Right atrium auricular region (tissue), 2 donors: Measurements from ENCODE around the gene TAAR9. TPM values are rescaled to one million over a fixed set of nuclear protein-coding genes. Genes with fewer than 3 reads are reported as not detected.

Experiments used
- DNase-seq: peaks from one replicate; pipeline ENCODE4 v3.0.0-alpha.2; 2019; ENCODE audit warnings: low spot score
- H3K27ac ChIP-seq, 2 donors: fragments of 200-600 bp; sonication (generic); 1 replicate in 1 of 2; 2 replicates in 1 of 2; pipeline ENCODE4 v1.5.1; 2016 to 2019
- H3K27me3 ChIP-seq, 2 donors: fragments of 200-600 bp; sonication (generic); one replicate each; pipeline versions ENCODE4 v1.5.1 to v1.6.0; 2017 to 2019
- H3K36me3 ChIP-seq: fragments of 200-600 bp; sonication (generic); one replicate; pipeline ENCODE4 v1.5.1; 2016
- H3K4me1 ChIP-seq, 2 donors: fragments of 200-600 bp; sonication (generic); one replicate each; pipeline versions ENCODE4 v1.5.1 to v1.6.0; 2017 to 2019
- H3K4me3 ChIP-seq, 2 donors: fragments of 200-600 bp; sonication (generic); 1 replicate in 1 of 2; 2 replicates in 1 of 2; pipeline ENCODE4 v1.5.1; 2017 to 2019; ENCODE audit warnings: mild to moderate bottlenecking in 1 of 2, moderate library complexity in 1 of 2
- H3K9me3 ChIP-seq, 2 donors: fragments of 200-600 bp; sonication (generic); one replicate each; pipeline ENCODE4 v1.5.1; 2019
- CTCF ChIP-seq, 2 donors: fragments of 200-600 bp; sonication (generic); IDR thresholded peaks; one replicate each; pipeline ENCODE4 v1.5.1; 2019; ENCODE audit warnings: antibody characterized with exemption in 2 of 2
- total RNA-seq, 2 donors: library from RNA; depleted of rRNA; stranded (reverse); fragments of >200 nt; gene quantifications; one replicate each; pipeline ENCODE4 v1.1.0, GENCODE V29; 2016

Gene TAAR9
- total RNA-seq, 2 donors from 2014 or later: not detected

- no peak for TF ChIP-seq CTCF (IDR thresholded peaks at IDR 0.05)
- no peak for DNase-seq
- H3K36me3 ChIP-seq: no peaks in the 10 kb centered on the region
- H3K4me3 ChIP-seq: no peak overlapping the region
- no peaks in the 10 kb centered on the region for H3K4me1 ChIP-seq
- no peak overlapping the region for H3K27ac ChIP-seq
- no peaks in the 10 kb centered on the region for H3K27me3 ChIP-seq
- H3K9me3 ChIP-seq: no peaks in the 10 kb centered on the region
These were observed 46.6 kb downstream of the TAAR9 start for GRCh38 chr6:132584698-132585097.

GRCh38 chr6:132587424-132587823, 49.3 kb downstream of the TAAR9 start:
- H3K9me3 ChIP-seq: no peaks in the 10 kb centered on the region
- no peaks in the 10 kb centered on the region for H3K27me3 ChIP-seq
- H3K4me1 ChIP-seq: no peaks in the 10 kb centered on the region
- no peaks in the 10 kb centered on the region for H3K36me3 ChIP-seq
- no peak overlapping the region for H3K27ac ChIP-seq
- no peak for DNase-seq
- H3K4me3 ChIP-seq: no peak overlapping the region
- TF ChIP-seq CTCF (IDR thresholded peaks at IDR 0.05): no peak

Other genes starting within 250 kb of the TAAR9 start
- gene MOXD1, start 136.8 kb upstream of the TAAR9 start, total RNA-seq: 1 to 10 TPM; 2.5 to 9.3 TPM
- 10 to 100 TPM; 27.0 to 39.9 TPM for gene STX7, start 25.2 kb upstream of the TAAR9 start, total RNA-seq
- not detected for gene TAAR8, start 14.4 kb downstream of the TAAR9 start, total RNA-seq
- not detected for gene TAAR6, start 32.0 kb downstream of the TAAR9 start, total RNA-seq
- not detected for gene TAAR5, start 51.5 kb downstream of the TAAR9 start, total RNA-seq
- not detected for gene TAAR2, start 86.0 kb downstream of the TAAR9 start, total RNA-seq
- gene TAAR1, start 120.9 kb downstream of the TAAR9 start, total RNA-seq: not detected
- 1 to 10 TPM in 1 of 2 donors, under 1 TPM in 1; 0.19 to 1.1 TPM for gene VNN1, start 175.8 kb downstream of the TAAR9 start, total RNA-seq
- gene VNN2, start 219.6 kb downstream of the TAAR9 start, total RNA-seq: 1 to 10 TPM; 3.8 to 5.8 TPM